HFFc6 (cell line): ENCODE data around the gene UGT1A8. TPM values are rescaled to one million over a fixed set of nuclear protein-coding genes. Genes with fewer than 3 reads are reported as not detected.

Source experiments
- DNase-seq: peaks from one replicate; pipeline ENCODE4 v3.0.0-alpha.2; 2018
- H3K27ac Mint-ChIP-seq: 2 replicates; pipeline ENCODE4 v1.8.0; 2020; ENCODE audit warnings: mild to moderate bottlenecking, mixed read lengths
- H3K27me3 Mint-ChIP-seq: 2 replicates; pipeline ENCODE4 v1.8.0; 2021; ENCODE audit warnings: mild to moderate bottlenecking, moderate library complexity, mixed read lengths; ENCODE audit not compliant: insufficient read depth
- H3K36me3 Mint-ChIP-seq: 2 replicates; pipeline ENCODE4 v1.8.0; 2021; ENCODE audit warnings: low read depth, mixed read lengths
- H3K4me1 Mint-ChIP-seq: 2 replicates; pipeline ENCODE4 v1.8.0; 2020; ENCODE audit warnings: low read depth, mixed read lengths
- H3K4me3 Mint-ChIP-seq: 2 replicates; pipeline ENCODE4 v1.8.0; 2020; ENCODE audit warnings: mild to moderate bottlenecking, moderate library complexity, mixed read lengths
- H3K9me3 Mint-ChIP-seq: 2 replicates; pipeline ENCODE4 v1.8.0; 2020; ENCODE audit warnings: mild to moderate bottlenecking, mixed read lengths
- total RNA-seq, 6 experiments: library from RNA; stranded (reverse); fragmentation: NEBNext Ultra II Directional; extraction: Animal tissue kit (Norgen Biotek cat#: 25700); gene quantifications; 2 replicates in 1 of 6; 3 replicates in 5 of 6; pipeline ENCODE4 v1.2.3, GENCODE V29; 2021
- TF ChIP-seq, protein P1 (sequence below): fragments of 200-600 bp; sonication (generic); IDR thresholded peaks from 2 replicates; pipeline ENCODE4 v1.5.0; 2021; ENCODE audit warnings: antibody characterized with exemption, mild to moderate bottlenecking

The UGT1A8 gene
- total RNA-seq, 6 experiments from 2014 or later: not detected

DNA sequence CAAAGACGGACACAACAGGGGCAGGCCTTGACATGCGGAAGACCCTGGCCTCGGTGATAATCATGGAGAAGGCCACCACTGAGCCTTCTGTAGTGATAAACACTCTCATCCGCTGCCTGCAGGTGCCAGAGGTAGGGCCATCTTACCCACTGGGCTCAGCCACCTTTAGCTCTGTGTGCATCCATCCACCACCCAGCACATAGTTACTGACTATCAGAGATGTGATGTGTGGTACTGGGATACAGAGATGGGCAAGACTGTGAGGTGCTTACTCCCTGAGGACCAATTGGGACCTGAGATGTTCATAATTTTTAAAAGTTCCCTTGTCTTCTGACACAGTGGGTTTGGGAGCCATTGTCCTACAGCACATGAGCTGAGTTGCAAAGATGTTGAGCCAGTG is 162.3 kb downstream of the UGT1A8 start:
- no peak for DNase-seq

DNA sequence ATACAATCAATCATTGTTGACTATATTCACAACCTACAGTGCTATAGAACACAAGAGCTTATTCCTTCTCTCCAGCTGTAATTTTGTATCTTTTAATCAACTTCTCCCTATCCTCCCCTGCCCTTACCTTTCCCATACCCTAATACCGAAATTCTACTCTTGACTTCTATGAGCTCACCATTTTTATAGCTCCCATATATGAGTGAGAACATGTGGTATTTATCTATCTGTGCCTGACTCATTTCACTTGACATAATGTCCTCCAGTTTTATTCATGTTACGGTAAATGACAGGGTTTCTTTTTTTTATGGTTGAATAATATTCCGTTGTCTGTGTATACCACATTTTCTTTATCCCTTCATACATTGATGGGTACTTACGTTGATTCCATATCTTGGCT is 163.3 kb downstream of the UGT1A8 start:
- H3K9me3 Mint-ChIP-seq: peaks cover 21% of the 10 kb centered on the region
- H3K36me3 Mint-ChIP-seq: no peaks in the 10 kb centered on the region
- DNase-seq: no peak
- H3K4me3 Mint-ChIP-seq: no peak overlapping the region
- peaks cover 2% of the 10 kb centered on the region; the same call in 1 of the 2 replicates for H3K27me3 Mint-ChIP-seq
- H3K4me1 Mint-ChIP-seq: no peaks in the 10 kb centered on the region
- TF ChIP-seq, protein P1, sequence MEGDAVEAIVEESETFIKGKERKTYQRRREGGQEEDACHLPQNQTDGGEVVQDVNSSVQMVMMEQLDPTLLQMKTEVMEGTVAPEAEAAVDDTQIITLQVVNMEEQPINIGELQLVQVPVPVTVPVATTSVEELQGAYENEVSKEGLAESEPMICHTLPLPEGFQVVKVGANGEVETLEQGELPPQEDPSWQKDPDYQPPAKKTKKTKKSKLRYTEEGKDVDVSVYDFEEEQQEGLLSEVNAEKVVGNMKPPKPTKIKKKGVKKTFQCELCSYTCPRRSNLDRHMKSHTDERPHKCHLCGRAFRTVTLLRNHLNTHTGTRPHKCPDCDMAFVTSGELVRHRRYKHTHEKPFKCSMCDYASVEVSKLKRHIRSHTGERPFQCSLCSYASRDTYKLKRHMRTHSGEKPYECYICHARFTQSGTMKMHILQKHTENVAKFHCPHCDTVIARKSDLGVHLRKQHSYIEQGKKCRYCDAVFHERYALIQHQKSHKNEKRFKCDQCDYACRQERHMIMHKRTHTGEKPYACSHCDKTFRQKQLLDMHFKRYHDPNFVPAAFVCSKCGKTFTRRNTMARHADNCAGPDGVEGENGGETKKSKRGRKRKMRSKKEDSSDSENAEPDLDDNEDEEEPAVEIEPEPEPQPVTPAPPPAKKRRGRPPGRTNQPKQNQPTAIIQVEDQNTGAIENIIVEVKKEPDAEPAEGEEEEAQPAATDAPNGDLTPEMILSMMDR: no peak
- no peak overlapping the region for H3K27ac Mint-ChIP-seq

More for the DNA sequence above, 162.3 kb downstream of the UGT1A8 start:
- Mint-ChIP-seq H3K27ac (no peak overlapping the region), H3K36me3 (no peaks in the 10 kb centered on the region), H3K9me3 (peaks cover 26% of the 10 kb centered on the region), H3K4me3 (no peak overlapping the region), H3K4me1 (no peaks in the 10 kb centered on the region), H3K27me3 (peaks cover 2% of the 10 kb centered on the region; the same call in 1 of the 2 replicates)
- TF ChIP-seq, protein P1: no peak

- H3K27ac Mint-ChIP-seq: no peak overlapping the region
- TF ChIP-seq, protein P1: no peak
- no peaks in the 10 kb centered on the region for H3K36me3 Mint-ChIP-seq
- no peaks in the 10 kb centered on the region for H3K4me1 Mint-ChIP-seq
- no peak for DNase-seq
- H3K27me3 Mint-ChIP-seq: peaks cover 6% of the 10 kb centered on the region; the same call in 1 of the 2 replicates
- no peak overlapping the region for H3K4me3 Mint-ChIP-seq
- peaks cover 24% of the 10 kb centered on the region for H3K9me3 Mint-ChIP-seq
Observed at GRCh38 chr2:233789554-233789953, 172.1 kb downstream of the UGT1A8 start.

DNA sequence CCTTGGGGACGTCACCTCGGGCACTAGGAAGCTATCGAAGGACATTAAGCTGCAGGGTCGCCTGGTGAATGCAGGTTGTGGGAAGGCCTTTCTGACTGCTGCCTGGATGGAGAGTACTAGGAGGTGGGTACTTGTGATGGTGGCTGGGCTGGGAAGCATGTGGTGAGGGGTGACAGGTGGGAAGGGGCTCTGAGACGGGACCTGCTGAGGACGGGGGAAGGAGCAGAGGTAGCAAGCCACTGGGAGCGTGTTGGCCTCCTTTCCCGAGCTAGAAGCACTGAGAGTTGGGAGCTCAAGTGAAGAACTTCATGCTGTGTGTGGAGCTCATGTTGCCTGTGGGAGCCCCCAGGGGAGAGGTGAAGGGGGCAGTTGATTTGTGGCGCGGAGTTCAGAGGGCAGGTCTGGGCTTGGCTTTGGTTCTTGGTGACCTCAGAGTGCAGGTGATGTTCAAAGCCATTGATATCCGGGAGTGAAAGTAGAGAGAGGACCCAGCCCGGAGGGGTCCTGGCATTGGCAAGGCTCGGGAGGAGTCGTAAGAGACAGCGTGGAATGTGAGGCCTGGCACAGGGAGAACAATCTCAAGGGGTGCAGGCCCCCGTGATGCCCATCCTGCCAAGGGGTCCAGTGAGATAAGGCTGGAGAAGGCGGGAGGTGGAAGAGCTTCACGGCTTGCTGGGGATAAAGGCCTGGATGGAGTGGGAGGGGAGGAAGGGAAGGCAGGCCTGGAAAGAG is 173.9 kb downstream of the UGT1A8 start:
- Mint-ChIP-seq H3K4me3 (no peak overlapping the region), H3K27me3 (peaks cover 3% of the 10 kb centered on the region; the same call in 1 of the 2 replicates), H3K27ac (no peak overlapping the region), H3K4me1 (no peaks in the 10 kb centered on the region), H3K9me3 (peaks cover 28% of the 10 kb centered on the region), H3K36me3 (no peaks in the 10 kb centered on the region; the same call in 1 of the 2 replicates)
- DNase-seq: no peak
- TF ChIP-seq, protein P1: no peak

DNA sequence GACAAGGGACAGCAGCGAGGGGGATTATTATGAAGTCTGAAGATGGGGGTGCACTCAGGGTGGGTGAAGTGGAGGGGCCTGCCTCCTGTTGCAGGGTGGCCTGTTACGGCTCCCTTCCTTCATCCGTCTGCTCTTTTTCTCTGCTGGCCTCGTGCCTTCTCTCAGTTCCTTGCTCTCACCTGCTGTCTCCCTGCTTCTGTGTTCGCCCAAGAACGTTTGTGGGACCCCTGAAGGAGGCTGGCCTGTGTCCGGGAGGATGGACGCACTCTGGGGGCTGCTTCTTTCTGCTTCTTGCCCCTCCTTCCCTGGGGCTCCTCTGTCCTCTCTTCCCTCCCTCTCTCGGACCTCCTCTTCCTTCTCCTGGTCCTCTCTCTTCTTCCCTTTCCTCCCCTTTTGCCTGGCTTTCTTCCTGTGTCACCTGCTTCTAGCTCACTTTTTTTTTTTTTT is 174.5 kb downstream of the UGT1A8 start:
- TF ChIP-seq, protein P1: no peak
- H3K27ac Mint-ChIP-seq: no peak overlapping the region
- no peaks in the 10 kb centered on the region for H3K4me1 Mint-ChIP-seq
- peaks cover 28% of the 10 kb centered on the region for H3K9me3 Mint-ChIP-seq
- DNase-seq: no peak
- H3K4me3 Mint-ChIP-seq: no peak overlapping the region
- peaks cover 3% of the 10 kb centered on the region; the same call in 1 of the 2 replicates for H3K27me3 Mint-ChIP-seq
- no peaks in the 10 kb centered on the region; the same call in 1 of the 2 replicates for H3K36me3 Mint-ChIP-seq
